ENCODE results near the gene RNF220.

- TF ChIP-seq CTCF (optimal IDR thresholded peaks at IDR 0.05 in 1 of 3, IDR thresholded peaks at IDR 0.05 in 1 of 3, conservative IDR thresholded peaks at IDR 0.05 in 1 of 3; ENCODE audit: extremely low read depth in 1 of 3, insufficient read depth in 2 of 3, low read length in 3 of 3): no peak
- TF ChIP-seq EZH2 (IDR thresholded peaks at IDR 0.05; ENCODE audit: low read length): no peak
These were observed 138.7 kb downstream of the RNF220 start for GRCh38 chr1:44543786-44544185.
